GM12872 (cell line): ENCODE data around the gene PPARA.

Source experiments
- CTCF ChIP-seq: IDR thresholded peaks from 3 replicates; pipeline ENCODE4 v1.5.1; 2011; ENCODE audit warnings: low read depth, mild to moderate bottlenecking, low read length, moderate library complexity; ENCODE audit not compliant: insufficient read depth

The PPARA gene

DNA sequence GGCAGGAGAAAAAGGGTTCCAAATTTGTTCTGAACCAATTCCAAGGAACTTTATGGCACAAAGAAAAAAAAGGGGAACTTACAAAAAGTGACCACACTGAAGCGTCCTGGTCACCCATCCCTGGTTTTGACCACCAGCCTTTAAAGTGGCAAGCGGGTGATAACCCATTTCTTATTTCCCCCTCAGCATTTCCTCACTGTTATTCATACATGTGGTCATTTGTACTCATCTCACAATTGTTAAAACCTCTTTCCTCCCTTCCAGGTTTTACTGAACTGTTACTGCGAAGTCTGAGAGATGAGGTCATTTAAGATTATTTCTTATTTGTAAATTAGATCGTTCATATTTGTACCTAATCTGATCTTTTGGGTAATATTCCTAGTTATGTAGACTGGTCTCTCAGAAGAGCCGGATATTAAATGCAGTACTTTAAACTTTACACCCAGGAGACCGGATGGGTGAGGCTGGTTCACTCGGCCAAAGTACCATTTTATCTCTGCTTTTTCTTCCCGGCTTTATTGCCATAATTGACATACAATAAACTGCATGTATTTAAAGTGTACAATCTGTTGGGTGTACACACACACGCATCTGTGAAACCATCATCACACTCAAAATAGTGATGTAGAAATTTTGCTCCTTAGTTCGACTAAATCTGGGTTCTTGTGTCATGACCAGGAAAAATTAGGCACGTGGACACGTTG lies 52.7 kb downstream of the PPARA start:
- no peak for TF ChIP-seq CTCF

DNA sequence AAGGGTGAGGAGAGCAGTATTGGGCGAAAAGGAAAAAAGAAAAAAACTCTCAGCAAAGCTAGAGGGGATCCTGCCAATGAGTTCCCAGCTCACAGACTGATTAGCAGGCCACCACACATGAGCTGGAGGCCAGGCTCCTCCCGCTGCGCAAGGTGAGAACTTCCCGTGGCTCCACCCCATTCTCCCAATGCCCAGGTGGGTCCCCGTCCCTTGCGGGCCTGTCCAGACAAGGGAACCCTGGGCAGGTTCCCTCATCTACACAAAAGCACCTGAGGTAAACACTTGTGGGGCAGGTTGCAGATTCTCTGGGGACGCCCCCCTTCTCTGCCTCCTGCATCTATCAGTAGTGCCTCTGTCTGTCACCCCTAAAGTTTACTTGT lies 53.3 kb downstream of the PPARA start:
- no peak for TF ChIP-seq CTCF

GRCh38 chr22:46209262-46209661 lies 58.9 kb downstream of the PPARA start:
- TF ChIP-seq CTCF: no peak

- TF ChIP-seq CTCF: no peak
These were observed 61.9 kb downstream of the PPARA start for GRCh38 chr22:46212195-46212594.

- TF ChIP-seq CTCF: no peak
These were observed 62.7 kb downstream of the PPARA start for GRCh38 chr22:46213052-46213451.

DNA sequence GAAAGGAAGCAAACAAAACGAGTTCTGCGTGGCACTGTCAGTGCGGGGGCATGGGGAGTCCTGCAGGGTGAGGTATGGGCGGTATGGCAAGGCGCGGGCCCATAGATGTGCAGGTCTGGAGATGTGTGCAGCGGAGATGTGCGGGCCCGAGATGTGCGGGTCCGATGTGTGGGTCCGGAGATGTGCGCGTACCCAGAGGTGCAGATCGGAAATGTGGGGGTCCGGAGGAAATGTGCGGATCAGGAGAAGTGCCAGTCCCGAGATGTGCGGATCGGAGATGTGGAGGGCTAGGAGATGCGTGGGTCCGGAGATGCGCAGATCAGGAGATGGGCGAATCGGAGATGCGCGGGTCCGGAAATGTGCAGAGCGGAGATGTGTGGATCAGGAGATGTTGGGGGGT lies 63.8 kb downstream of the PPARA start:
- no peak for TF ChIP-seq CTCF

DNA sequence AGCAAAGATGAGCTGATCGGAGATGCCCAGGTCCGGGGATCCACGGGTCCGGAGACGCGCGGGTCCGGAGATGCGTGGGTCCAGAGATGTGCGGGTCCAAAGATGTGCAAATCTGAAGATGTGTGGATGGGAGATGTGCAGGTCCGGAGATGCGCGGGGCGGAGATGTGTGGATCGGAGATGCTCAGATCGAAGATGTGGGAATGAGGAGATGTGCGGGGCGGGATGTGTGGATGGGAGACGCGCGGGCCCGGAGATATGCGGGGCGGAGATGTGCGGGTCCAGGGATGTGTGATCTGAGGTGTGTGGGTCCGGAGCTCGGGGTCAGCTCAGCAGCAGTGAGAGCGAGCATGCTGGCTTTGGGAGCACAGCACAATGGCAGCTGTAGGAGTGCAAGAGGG lies 64.3 kb downstream of the PPARA start:
- TF ChIP-seq CTCF: no peak

DNA sequence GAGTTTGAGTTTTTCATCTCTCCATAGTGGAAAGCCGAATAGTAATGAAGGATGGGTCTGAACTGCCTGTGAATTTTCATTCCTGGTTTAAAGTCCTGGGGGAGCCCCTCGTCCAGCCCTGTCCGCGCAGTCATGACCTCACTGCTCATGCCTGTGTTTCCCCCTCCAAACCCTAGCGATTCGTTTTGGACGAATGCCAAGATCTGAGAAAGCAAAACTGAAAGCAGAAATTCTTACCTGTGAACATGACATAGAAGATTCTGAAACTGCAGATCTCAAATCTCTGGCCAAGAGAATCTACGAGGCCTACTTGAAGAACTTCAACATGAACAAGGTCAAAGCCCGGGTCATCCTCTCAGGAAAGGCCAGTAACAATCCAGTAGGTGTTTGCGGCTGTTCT lies 69.3 kb downstream of the PPARA start:
- TF ChIP-seq CTCF: no peak
